B cell (primary cell): ENCODE results near the gene TIAM1. TPM values are rescaled to one million over a fixed set of nuclear protein-coding genes. Genes with fewer than 3 reads are reported as not detected.

Source experiments
- ATAC-seq: fragments of 200-7000 bp; cut with Tn5 transposase; one replicate; pipeline ENCODE4 v1.10.0; 2021; ENCODE audit warnings: low read depth, mild to moderate bottlenecking, moderate number of reproducible peaks, moderate library complexity
- CTCF ChIA-PET: fragments of 350-600 bp; sonication (Branson Sonifier 250); formaldehyde crosslinking; loops from one replicate; lab custom pipeline; 2021; ENCODE audit warnings: antibody characterized with exemption, inconsistent platforms; lab: Charles Lee
- POLR2A ChIA-PET: fragments of 350-600 bp; sonication (Branson Sonifier 250); formaldehyde crosslinking; loops from one replicate; lab custom pipeline; 2021; ENCODE audit warnings: antibody characterized with exemption; lab: Charles Lee
- DNase-seq: peaks from one replicate; pipeline ENCODE4 v3.0.0; 2013
- H2AFZ ChIP-seq: 2 replicates; pipeline ENCODE4 v1.6.1; 2012; ENCODE audit warnings: mild to moderate bottlenecking, low read depth, low read length; ENCODE audit not compliant: insufficient read depth, poor library complexity, severe bottlenecking
- H3K27ac ChIP-seq, 2 donors: 1 replicate in 1 of 2; 2 replicates in 1 of 2; pipeline ENCODE4 v1.5.1; 2012 to 2013; ENCODE audit warnings: low read length in 2 of 2, mild to moderate bottlenecking in 2 of 2, moderate library complexity in 1 of 2
- H3K27me3 ChIP-seq, 4 experiments: fragments of 200-600 bp in 1 of 4; sonication (generic) in 1 of 4; replicated peaks in 1 of 4; 1 replicate in 2 of 4; 2 replicates in 2 of 4; pipeline versions ENCODE4 v1.6.1 to v1.7.0; 2013 to 2016; ENCODE audit warnings: low read length in 3 of 4, mild to moderate bottlenecking in 2 of 4, mixed read lengths in 1 of 4, moderate library complexity in 1 of 4; ENCODE audit not compliant: insufficient read depth in 4 of 4, control insufficient read depth in 3 of 4; ENCODE audit errors: control extremely low read depth in 1 of 4
- H3K36me3 ChIP-seq, 2 experiments: replicated peaks in 1 of 2; 1 replicate in 1 of 2; 2 replicates in 1 of 2; pipeline versions ENCODE4 v1.6.1 to v1.7.1; 2013; ENCODE audit warnings: low read length in 1 of 2; ENCODE audit not compliant: insufficient read depth in 2 of 2, control insufficient read depth in 1 of 2; ENCODE audit errors: control extremely low read depth in 1 of 2, extremely low read depth in 1 of 2
- H3K4me1 ChIP-seq, 2 donors: fragments of 200-600 bp in 1 of 2; sonication (generic) in 1 of 2; 1 replicate in 1 of 2; 2 replicates in 1 of 2; pipeline versions ENCODE4 v1.5.1 to v1.6.1; 2013 to 2017; ENCODE audit warnings: low read length in 2 of 2; ENCODE audit not compliant: control insufficient read depth in 2 of 2, insufficient read depth in 2 of 2
- H3K4me2 ChIP-seq: replicated peaks from 2 replicates; pipeline ENCODE3; 2012; ENCODE audit warnings: mild to moderate bottlenecking, low read depth, low read length; ENCODE audit not compliant: poor library complexity, severe bottlenecking
- H3K4me3 ChIP-seq, 5 experiments: fragments of 200-600 bp in 1 of 5; sonication (generic) in 1 of 5; 1 replicate in 3 of 5; 2 replicates in 2 of 5; pipeline versions ENCODE4 v1.5.1 to v1.7.0; 2011 to 2016; ENCODE audit warnings: low read length in 4 of 5, mild to moderate bottlenecking in 4 of 5, low read depth in 2 of 5, control low read depth in 1 of 5, moderate library complexity in 1 of 5; ENCODE audit not compliant: insufficient read depth in 1 of 5; ENCODE audit errors: control extremely low read depth in 1 of 5, extremely low read depth in 1 of 5
- H3K79me2 ChIP-seq: fragments of 200-600 bp; sonication (generic); one replicate; pipeline ENCODE4 v1.6.0; 2016; ENCODE audit warnings: low read length; ENCODE audit not compliant: control insufficient read depth, insufficient read depth
- H3K9ac ChIP-seq: fragments of 200-600 bp; sonication (generic); 2 replicates; pipeline ENCODE4 v1.6.1; 2017; ENCODE audit warnings: mild to moderate bottlenecking, low read length, moderate library complexity
- H3K9me3 ChIP-seq, 3 donors: one replicate each; pipeline versions ENCODE4 v1.6.1 to v1.7.1; 2013; ENCODE audit warnings: low read length in 2 of 3; ENCODE audit not compliant: control insufficient read depth in 2 of 3, insufficient read depth in 1 of 3; ENCODE audit errors: control extremely low read depth in 1 of 3
- H4K20me1 ChIP-seq: 2 replicates; pipeline ENCODE4 v1.6.0; 2012; ENCODE audit warnings: mild to moderate bottlenecking, low read length; ENCODE audit not compliant: insufficient read depth, control insufficient read depth, poor library complexity, severe bottlenecking
- H3K27ac Mint-ChIP-seq: one replicate; pipeline ENCODE4 v1.8.0; 2021; ENCODE audit warnings: mixed read lengths
- H3K27me3 Mint-ChIP-seq: one replicate; pipeline ENCODE4 v1.8.0; 2021; ENCODE audit warnings: mixed read lengths
- H3K4me1 Mint-ChIP-seq: one replicate; pipeline ENCODE4 v1.8.0; 2021; ENCODE audit warnings: mixed read lengths
- H3K4me3 Mint-ChIP-seq: one replicate; pipeline ENCODE4 v1.8.0; 2021; ENCODE audit warnings: mixed read lengths
- H3K9me3 Mint-ChIP-seq: one replicate; pipeline ENCODE4 v1.8.0; 2022; ENCODE audit warnings: mixed read lengths; ENCODE audit not compliant: insufficient read depth
- CTCF ChIP-seq: fragments of 200-600 bp; IDR thresholded peaks from one replicate; pipeline ENCODE4 v1.8.0; 2022; ENCODE audit warnings: antibody characterized with exemption, mild to moderate bottlenecking
- EZH2 ChIP-seq: IDR thresholded peaks from 2 replicates; pipeline ENCODE4 v1.6.1; 2012; ENCODE audit warnings: borderline replicate concordance, low read depth, mild to moderate bottlenecking, moderate library complexity, low read length; ENCODE audit not compliant: insufficient read depth, poor library complexity, severe bottlenecking
- WGBS: methylation state at CpG from one replicate; pipeline ENCODE4 v1.1.5; 2013; ENCODE audit warnings: missing lambda C conversion rate; ENCODE audit not compliant: insufficient coverage; 5-methylcytosine and 5-hydroxymethylcytosine counted together
- intact Hi-C: fragments of 100-400 bp; cut with micrococcal nuclease; formaldehyde crosslinking; loops from one replicate; pipeline ENCODE4 v1.10.0; 2022
- polyA plus RNA-seq: library from polyadenylated mRNA; depleted of rRNA; stranded (reverse); fragments of >200 nt; gene quantifications from 2 replicates; pipeline ENCODE4 v1.2.3, GENCODE V29; 2012
- total RNA-seq, 2 donors: library from RNA; stranded (reverse); fragments of 120-200 nt in 1 of 2; gene quantifications; 1 replicate in 1 of 2; 2 replicates in 1 of 2; pipeline versions ENCODE4 v1.2.3 to v1.2.4, GENCODE V29; 2013 to 2022

The TIAM1 gene
- total and polyA plus RNA-seq, 2 donors (not counting 1 experiment from before 2014, with no cell fraction given): 0.51 to 1.0 TPM

- Mint-ChIP-seq H3K4me1 (no peaks in the 10 kb centered on the region), H3K27ac (no peak overlapping the region), H3K9me3 (no peaks in the 10 kb centered on the region), H3K4me3 (no peak overlapping the region), H3K27me3 (no peaks in the 10 kb centered on the region)
- no peak overlapping the region for H2AFZ ChIP-seq
- WGBS: 94% methylated on average over 9 of the region's 14 CpGs
- H4K20me1 ChIP-seq: no peaks in the 10 kb centered on the region
- H3K4me2 ChIP-seq: no peak overlapping the region
- no peaks in the 10 kb centered on the region for H3K27me3 ChIP-seq
- no peaks in the 10 kb centered on the region for H3K36me3 ChIP-seq
- POLR2A ChIA-PET: no interaction called here
- DNase-seq (no peak), ATAC-seq (no peak)
- intact Hi-C loops: no loop called here
- no peak overlapping the region for H3K9ac ChIP-seq
- TF ChIP-seq EZH2 (no peak), CTCF (no peak)
- H3K79me2 ChIP-seq: no peaks in the 10 kb centered on the region
- no peaks in the 10 kb centered on the region for H3K4me1 ChIP-seq
- H3K4me3 ChIP-seq: no peak overlapping the region
- no peaks in the 10 kb centered on the region for H3K9me3 ChIP-seq
- H3K27ac ChIP-seq: no peak overlapping the region
- CTCF ChIA-PET: interaction anchor here (0.6 to 1.1 kb wide), 2 partner anchors 9 to 26 kb away, joined by 3 read pairs; no protein-coding TSS in a partner anchor
Observed at GRCh38 chr21:31252091-31252490, 92.0 kb downstream of the TIAM1 start.

DNA sequence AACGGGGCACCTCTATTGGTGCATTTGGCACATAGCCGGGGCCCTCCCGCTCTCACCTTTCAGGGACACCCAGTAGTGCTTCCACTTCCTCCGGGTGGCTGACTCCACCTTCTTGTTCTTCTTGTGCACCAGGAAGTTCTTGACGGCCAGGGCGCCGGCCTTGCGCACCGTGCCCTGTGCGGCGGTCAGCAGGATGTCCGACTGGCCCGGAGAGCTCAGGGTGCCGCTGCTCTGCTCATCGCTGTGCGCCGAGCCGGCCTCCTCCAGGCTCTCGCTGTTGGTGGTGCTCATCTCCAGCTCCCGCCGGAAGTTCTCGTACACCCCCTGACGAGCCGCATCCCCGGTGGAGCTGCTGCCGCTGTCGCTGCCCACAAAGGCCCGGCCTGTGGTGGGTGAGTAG, 92.4 kb downstream of the TIAM1 start:
- no peak for TF ChIP-seq EZH2
- TF ChIP-seq CTCF: no peak
- POLR2A ChIA-PET: no interaction called here
- Histone ChIP-seq H3K27me3 (no peaks in the 10 kb centered on the region), H3K9ac (no peak overlapping the region), H3K4me1 (no peaks in the 10 kb centered on the region), H3K27ac (no peak overlapping the region), H3K79me2 (no peaks in the 10 kb centered on the region), H3K4me2 (no peak overlapping the region), H3K36me3 (no peaks in the 10 kb centered on the region), H3K4me3 (no peak overlapping the region), H3K9me3 (no peaks in the 10 kb centered on the region), H4K20me1 (no peaks in the 10 kb centered on the region), H2AFZ (no peak overlapping the region)
- DNase-seq (no peak), ATAC-seq (no peak)
- H3K4me1 Mint-ChIP-seq: no peaks in the 10 kb centered on the region
- H3K9me3 Mint-ChIP-seq: no peaks in the 10 kb centered on the region
- intact Hi-C loops: no loop called here
- H3K27ac Mint-ChIP-seq: no peak overlapping the region
- 97% methylated on average over 27 of the region's 28 CpGs for WGBS
- no peak overlapping the region for H3K4me3 Mint-ChIP-seq
- H3K27me3 Mint-ChIP-seq: no peaks in the 10 kb centered on the region
- CTCF ChIA-PET: interaction anchor here (1.1 to 1.2 kb wide), 2 partner anchors 9 kb away, joined by 3 to 4 read pairs; no protein-coding TSS in a partner anchor
